Neural cell (in vitro differentiated cells): ENCODE results near the gene MBD5. TPM values are rescaled to one million over a fixed set of nuclear protein-coding genes. Genes with fewer than 3 reads are reported as not detected.

Experiments
- H2AFZ ChIP-seq: fragments of 200-600, 300-800 bp; sonication (generic), shearing (Covaris generic); 2 replicates; pipeline ENCODE4 v1.6.0; 2014; ENCODE audit warnings: low read depth, mild to moderate bottlenecking, antibody characterized with exemption, low read length, moderate library complexity
- H3F3A ChIP-seq: fragments of 200-600 bp; shearing (Covaris generic); 2 replicates; pipeline ENCODE4 v1.6.1; 2016; ENCODE audit warnings: mild to moderate bottlenecking, moderate library complexity, mixed read lengths, antibody characterized with exemption, low read length; ENCODE audit not compliant: insufficient read depth, poor library complexity, severe bottlenecking
- H3K27ac ChIP-seq: fragments of 200-600, 300-800 bp; sonication (generic), shearing (Covaris generic); 2 replicates; pipeline ENCODE4 v1.5.1; 2014; ENCODE audit warnings: mild to moderate bottlenecking, low read length, moderate library complexity
- H3K27me3 ChIP-seq: fragments of 300-800, 200-600 bp; sonication (generic), shearing (Covaris generic); 2 replicates; pipeline ENCODE4 v1.6.0; 2014; ENCODE audit warnings: mild to moderate bottlenecking, low read depth, low read length, moderate library complexity; ENCODE audit not compliant: insufficient read depth
- H3K36me3 ChIP-seq: fragments of 300-800, 200-600 bp; sonication (generic), shearing (Covaris generic); 2 replicates; pipeline ENCODE4 v1.5.1; 2014; ENCODE audit warnings: mild to moderate bottlenecking, antibody characterized with exemption, low read length, moderate library complexity; ENCODE audit not compliant: insufficient read depth
- H3K4me2 ChIP-seq: fragments of 300-800, 200-600 bp; sonication (generic), shearing (Covaris generic); 2 replicates; pipeline ENCODE4 v1.6.0; 2014; ENCODE audit warnings: mild to moderate bottlenecking, low read length
- H3K4me3 ChIP-seq: fragments of 300-800, 200-600 bp; sonication (generic), shearing (Covaris generic); 2 replicates; pipeline ENCODE4 v1.5.1; 2014; ENCODE audit warnings: mild to moderate bottlenecking, low read length, moderate library complexity
- H3K79me2 ChIP-seq: fragments of 200-600 bp; shearing (Covaris generic); replicated peaks from 2 replicates; pipeline ENCODE4 v1.6.0; 2014; ENCODE audit warnings: mild to moderate bottlenecking, low read length, moderate library complexity; ENCODE audit not compliant: insufficient read depth
- H3K9ac ChIP-seq: fragments of 300-800, 200-600 bp; sonication (generic), shearing (Covaris generic); 2 replicates; pipeline ENCODE4 v1.6.1; 2016; ENCODE audit warnings: mild to moderate bottlenecking, low read length, mixed read lengths
- H3K9me2 ChIP-seq: fragments of 200-600 bp; shearing (Covaris generic); 2 replicates; pipeline ENCODE4 v1.6.1; 2016; ENCODE audit warnings: mild to moderate bottlenecking, low read length, mixed read lengths; ENCODE audit not compliant: insufficient read depth
- H3K9me3 ChIP-seq: fragments of 200-600, 300-800 bp; sonication (generic), shearing (Covaris generic); 2 replicates; pipeline ENCODE4 v1.6.1; 2016; ENCODE audit warnings: mild to moderate bottlenecking, mixed run types, low read length, moderate library complexity, mixed read lengths
- H4K20me1 ChIP-seq: fragments of 200-600 bp; shearing (Covaris generic); 2 replicates; pipeline ENCODE4 v1.6.1; 2016; ENCODE audit warnings: mild to moderate bottlenecking, mixed run types; ENCODE audit not compliant: insufficient read depth
- CTCF ChIP-seq: fragments of 450-650 bp; IDR thresholded peaks from 2 replicates; pipeline ENCODE4 v1.5.1; 2014; ENCODE audit warnings: antibody characterized with exemption, mild to moderate bottlenecking, moderate library complexity; ENCODE audit not compliant: poor library complexity, severe bottlenecking
- EP300 ChIP-seq: fragments of 450-650 bp; conservative IDR thresholded peaks from 2 replicates; pipeline ENCODE4 v1.6.1; 2014; ENCODE audit warnings: antibody characterized with exemption, mild to moderate bottlenecking, moderate library complexity; ENCODE audit not compliant: poor library complexity, severe bottlenecking
- EZH2 ChIP-seq: fragments of 200-600, 300-800 bp; shearing (Covaris generic), sonication (generic); IDR thresholded peaks from 2 replicates; pipeline ENCODE4 v1.6.1; 2014; ENCODE audit warnings: antibody characterized with exemption, low read length, borderline replicate concordance, mild to moderate bottlenecking; ENCODE audit not compliant: insufficient read depth, poor library complexity, severe bottlenecking
- MXI1 ChIP-seq: fragments of 450-650 bp; conservative IDR thresholded peaks from 2 replicates; pipeline ENCODE4 v1.6.1; 2014; ENCODE audit warnings: antibody characterized with exemption, mild to moderate bottlenecking; ENCODE audit not compliant: poor library complexity, severe bottlenecking
- POLR2AphosphoS5 ChIP-seq: IDR thresholded peaks from 2 replicates; pipeline ENCODE4 v1.6.1; 2012
- RAD21 ChIP-seq: fragments of 450-650 bp; conservative IDR thresholded peaks from 2 replicates; pipeline ENCODE4 v1.6.1; 2014; ENCODE audit warnings: antibody characterized with exemption, mild to moderate bottlenecking, moderate library complexity
- REST ChIP-seq: IDR thresholded peaks from 2 replicates; pipeline ENCODE4 v1.6.1; 2012; ENCODE audit warnings: borderline replicate concordance
- SMC3 ChIP-seq: fragments of 450-650 bp; conservative IDR thresholded peaks from 2 replicates; pipeline ENCODE4 v1.6.1; 2014; ENCODE audit warnings: antibody characterized with exemption, mild to moderate bottlenecking, moderate library complexity; ENCODE audit not compliant: poor library complexity
- TAF1 ChIP-seq: IDR thresholded peaks from 2 replicates; pipeline ENCODE4 v1.6.1; 2012; ENCODE audit warnings: low read depth
- polyA plus RNA-seq: library from polyadenylated mRNA; depleted of rRNA; stranded (reverse); fragments of >200 nt; gene quantifications from 2 replicates; pipeline ENCODE4 v1.2.3, GENCODE V29; 2014

The MBD5 gene
- polyA plus RNA-seq, 1 donor from 2014 or later: 9.7 TPM

GRCh38 chr2:148132412-148132811 lies 111.5 kb downstream of the MBD5 start:
- no peak overlapping the region for H3K9ac ChIP-seq
- H3K79me2 ChIP-seq: peaks cover 5% of the 10 kb centered on the region
- H3K9me3 ChIP-seq: no peaks in the 10 kb centered on the region
- no peak overlapping the region for H3K4me3 ChIP-seq
- H3K36me3 ChIP-seq: no peaks in the 10 kb centered on the region
- no peaks in the 10 kb centered on the region for H3F3A ChIP-seq
- no peak overlapping the region for H3K27ac ChIP-seq
- no peaks in the 10 kb centered on the region for H3K27me3 ChIP-seq
- H4K20me1 ChIP-seq: no peaks in the 10 kb centered on the region
- H2AFZ ChIP-seq: no peak overlapping the region
- TF ChIP-seq POLR2AphosphoS5 (no peak), EZH2 (no peak), TAF1 (no peak), SMC3 (no peak), REST (no peak), MXI1 (no peak), EP300 (no peak), RAD21 (no peak), CTCF (no peak)
- no peaks in the 10 kb centered on the region for H3K9me2 ChIP-seq
- no peak overlapping the region for H3K4me2 ChIP-seq

- H2AFZ ChIP-seq: no peak overlapping the region
- no peak overlapping the region for H3K27ac ChIP-seq
- H4K20me1 ChIP-seq: no peaks in the 10 kb centered on the region
Observed at GRCh38 chr2:148135705-148136104, 114.8 kb downstream of the MBD5 start.

More at GRCh38 chr2:148135705-148136104, 114.8 kb downstream of the MBD5 start:
- no peak overlapping the region for H3K4me2 ChIP-seq
- no peaks in the 10 kb centered on the region for H3K36me3 ChIP-seq
- no peaks in the 10 kb centered on the region for H3K9me3 ChIP-seq
- no peak overlapping the region for H3K4me3 ChIP-seq
- TF ChIP-seq POLR2AphosphoS5 (no peak), EZH2 (no peak), EP300 (no peak), RAD21 (no peak), TAF1 (no peak), CTCF (no peak), REST (no peak), SMC3 (no peak), MXI1 (no peak)
- H3F3A ChIP-seq: no peaks in the 10 kb centered on the region
- no peaks in the 10 kb centered on the region for H3K27me3 ChIP-seq
- no peaks in the 10 kb centered on the region for H3K9me2 ChIP-seq
- no peak overlapping the region for H3K9ac ChIP-seq
- peaks cover 5% of the 10 kb centered on the region for H3K79me2 ChIP-seq
